Vagina (tissue), 2 donors: ENCODE data around the gene BPIFB1.

Source experiments
- CTCF ChIP-seq, 3 experiments: fragments of 450-650 bp in 2 of 3; fragments of 200-600 bp in 1 of 3; sonication (generic) in 1 of 3; IDR thresholded peaks; one replicate each; pipeline ENCODE4 v1.5.1; 2017 to 2019; ENCODE audit warnings: antibody characterized with exemption in 3 of 3, mild to moderate bottlenecking in 2 of 3, moderate library complexity in 2 of 3
- POLR2A ChIP-seq, 2 donors: fragments of 450-650 bp; IDR thresholded peaks; one replicate each; pipeline ENCODE4 v1.6.1; 2017; ENCODE audit warnings: antibody characterized with exemption in 2 of 2, mild to moderate bottlenecking in 2 of 2, moderate library complexity in 2 of 2
- POLR2AphosphoS5 ChIP-seq, 2 donors: sonication (generic); formaldehyde crosslinking; IDR thresholded peaks; one replicate each; pipeline ENCODE4 v1.9.0; 2017; ENCODE audit warnings: antibody characterized with exemption in 2 of 2, mild to moderate bottlenecking in 2 of 2, low read depth in 1 of 2; ENCODE audit not compliant: insufficient read depth in 1 of 2

- no peak for TF ChIP-seq CTCF (IDR thresholded peaks at IDR 0.05)
- no peak for TF ChIP-seq POLR2AphosphoS5 (IDR thresholded peaks at IDR 0.05; ENCODE audit: insufficient read depth in 1 of 2, low read depth in 1 of 2)
- TF ChIP-seq POLR2A (IDR thresholded peaks at IDR 0.05): no peak
Measured at GRCh38 chr20:33312583-33312982, 29.6 kb downstream of the BPIFB1 start.
